Measurements from ENCODE around the gene AIG1. TPM values are rescaled to one million over a fixed set of nuclear protein-coding genes. Genes with fewer than 3 reads are reported as not detected.

The AIG1 gene
- total and polyA plus RNA-seq, 2 donors (not counting 1 experiment from before 2014, with no cell fraction given), result 40.6 to 42.2 TPM

DNA sequence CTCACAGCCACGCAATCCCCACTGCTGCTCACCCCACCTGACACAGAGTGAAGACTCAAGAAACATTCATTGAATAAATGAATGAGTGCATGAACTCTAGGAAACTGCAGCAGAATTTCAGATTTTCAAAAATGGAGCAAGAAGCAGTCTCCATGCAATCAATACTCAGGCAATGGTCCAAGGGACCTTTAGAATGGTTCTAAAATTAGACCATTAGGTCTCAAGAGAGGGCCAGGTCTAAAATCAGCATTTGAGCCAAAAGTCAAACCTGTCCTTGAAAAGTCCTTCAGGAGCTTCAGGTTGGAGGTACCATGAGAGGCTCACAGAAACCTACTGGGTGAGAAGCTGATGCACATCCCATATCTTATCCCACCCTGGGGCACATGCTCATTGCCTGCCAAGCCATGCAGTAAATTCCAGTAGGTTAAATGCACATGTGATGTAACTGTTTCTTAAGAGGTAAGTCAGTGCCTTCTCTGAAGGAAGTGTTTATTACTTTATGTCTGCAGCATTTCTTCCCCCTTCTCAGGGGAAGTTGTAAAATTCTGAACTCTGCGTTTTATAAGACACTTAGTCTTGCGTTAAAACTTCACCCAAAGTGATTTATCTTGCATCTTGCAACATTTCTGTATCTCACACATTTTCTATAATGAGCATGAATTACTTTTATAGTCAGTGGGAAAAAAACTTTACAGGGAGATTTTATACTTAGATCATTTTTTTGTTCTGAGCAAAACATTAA, 263.2 kb downstream of the AIG1 start:
- TF ChIP-seq, protein P1, sequence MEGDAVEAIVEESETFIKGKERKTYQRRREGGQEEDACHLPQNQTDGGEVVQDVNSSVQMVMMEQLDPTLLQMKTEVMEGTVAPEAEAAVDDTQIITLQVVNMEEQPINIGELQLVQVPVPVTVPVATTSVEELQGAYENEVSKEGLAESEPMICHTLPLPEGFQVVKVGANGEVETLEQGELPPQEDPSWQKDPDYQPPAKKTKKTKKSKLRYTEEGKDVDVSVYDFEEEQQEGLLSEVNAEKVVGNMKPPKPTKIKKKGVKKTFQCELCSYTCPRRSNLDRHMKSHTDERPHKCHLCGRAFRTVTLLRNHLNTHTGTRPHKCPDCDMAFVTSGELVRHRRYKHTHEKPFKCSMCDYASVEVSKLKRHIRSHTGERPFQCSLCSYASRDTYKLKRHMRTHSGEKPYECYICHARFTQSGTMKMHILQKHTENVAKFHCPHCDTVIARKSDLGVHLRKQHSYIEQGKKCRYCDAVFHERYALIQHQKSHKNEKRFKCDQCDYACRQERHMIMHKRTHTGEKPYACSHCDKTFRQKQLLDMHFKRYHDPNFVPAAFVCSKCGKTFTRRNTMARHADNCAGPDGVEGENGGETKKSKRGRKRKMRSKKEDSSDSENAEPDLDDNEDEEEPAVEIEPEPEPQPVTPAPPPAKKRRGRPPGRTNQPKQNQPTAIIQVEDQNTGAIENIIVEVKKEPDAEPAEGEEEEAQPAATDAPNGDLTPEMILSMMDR (conservative IDR thresholded peaks at IDR 0.05 in 1 of 2, IDR thresholded peaks at IDR 0.05 in 1 of 2; ENCODE audit: low read depth in 1 of 2, low read length in 2 of 2), result no peak
- no peak for TF ChIP-seq EZH2 (IDR thresholded peaks at IDR 0.05; ENCODE audit: low read length, missing control alignments)
- DNase-seq (ENCODE audit: low read depth in 2 of 2), result no peak
- no peak overlapping the region for H2AFZ ChIP-seq (ENCODE audit: low read length)

DNA sequence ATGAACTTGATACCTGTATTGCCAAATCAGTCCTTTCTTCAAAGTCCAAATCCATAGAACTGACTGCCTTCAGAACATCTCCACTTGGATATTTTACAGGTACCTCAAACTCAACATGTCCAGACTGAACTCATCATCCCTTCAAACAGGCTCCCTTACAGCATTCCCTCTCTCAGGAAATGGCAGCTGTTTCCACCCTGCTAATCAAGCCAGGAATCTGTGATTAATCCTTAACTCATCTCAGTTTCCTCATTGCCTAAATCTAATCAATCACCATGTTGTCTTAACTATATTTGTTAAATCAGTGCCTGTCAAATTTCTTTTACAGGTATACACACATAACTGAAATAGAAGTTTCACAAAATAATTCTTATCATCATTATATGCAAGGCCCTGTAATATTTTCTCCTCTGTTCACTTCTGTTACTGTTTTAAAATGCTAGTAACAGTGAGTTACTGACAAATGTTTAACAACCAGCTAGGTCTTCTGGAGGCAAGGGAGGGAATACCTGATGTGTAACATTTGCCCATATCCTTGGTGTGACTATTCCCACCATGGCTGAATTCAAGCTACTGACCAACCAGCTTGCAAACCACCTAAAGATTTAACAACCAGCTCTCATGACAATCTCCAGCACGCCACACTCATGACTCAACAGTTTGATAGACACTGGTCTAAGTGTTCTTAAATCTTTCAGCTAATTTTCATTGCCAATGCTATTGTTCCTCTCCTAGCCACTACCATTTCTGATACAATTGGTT, 264.9 kb downstream of the AIG1 start:
- no peaks in the 10 kb centered on the region for H3K36me3 ChIP-seq (ENCODE audit: control insufficient read depth, insufficient read depth, low read length)
- no peak overlapping the region for H3K9ac ChIP-seq (ENCODE audit: insufficient read depth, low read length)
- H3K9me3 ChIP-seq (ENCODE audit: control insufficient read depth, insufficient read depth, low read depth, low read length), result no peaks in the 10 kb centered on the region
- no peak overlapping the region for H3K4me3 ChIP-seq (replicated peaks in 1 of 4; ENCODE audit: control extremely low read depth in 1 of 4, insufficient read depth in 1 of 4, low read depth in 3 of 4, low read length in 4 of 4)
- no peaks in the 10 kb centered on the region for H3K27me3 ChIP-seq (ENCODE audit: control insufficient read depth, insufficient read depth, low read length)
- no peaks in the 10 kb centered on the region for H3K79me2 ChIP-seq (ENCODE audit: control insufficient read depth, insufficient read depth, low read length)
- no peak overlapping the region for H3K27ac ChIP-seq (ENCODE audit: insufficient read depth, low read length)
- no peaks in the 10 kb centered on the region for H4K20me1 ChIP-seq (ENCODE audit: control insufficient read depth, extremely low read depth, insufficient read depth, low read length)
- H3K4me2 ChIP-seq (ENCODE audit: extremely low read depth, insufficient read depth, low read length), result peak overlapping the region; percentile 35
- DNase-seq (ENCODE audit: low read depth in 2 of 2), result peak in 1 of 2 donors; percentile 74
- TF ChIP-seq, protein P1 (conservative IDR thresholded peaks at IDR 0.05 in 1 of 2, IDR thresholded peaks at IDR 0.05 in 1 of 2; ENCODE audit: low read depth in 1 of 2, low read length in 2 of 2), result no peak
- no peak for TF ChIP-seq EZH2 (IDR thresholded peaks at IDR 0.05; ENCODE audit: low read length, missing control alignments)
- no peak overlapping the region for H2AFZ ChIP-seq (ENCODE audit: low read length)
- peaks cover 7% of the 10 kb centered on the region for H3K4me1 ChIP-seq (ENCODE audit: control insufficient read depth, extremely low read depth, insufficient read depth, low read length)

More for the DNA sequence above, 263.2 kb downstream of the AIG1 start:
- no peak overlapping the region for H3K27ac ChIP-seq (ENCODE audit: insufficient read depth, low read length)
- no peaks in the 10 kb centered on the region for H3K27me3 ChIP-seq (ENCODE audit: control insufficient read depth, insufficient read depth, low read length)
- no peak overlapping the region for H3K9ac ChIP-seq (ENCODE audit: insufficient read depth, low read length)
- H3K4me3 ChIP-seq (replicated peaks in 1 of 4; ENCODE audit: control extremely low read depth in 1 of 4, insufficient read depth in 1 of 4, low read depth in 3 of 4, low read length in 4 of 4), result no peak overlapping the region
- no peak overlapping the region for H3K4me2 ChIP-seq (ENCODE audit: extremely low read depth, insufficient read depth, low read length)
- no peaks in the 10 kb centered on the region for H3K9me3 ChIP-seq (ENCODE audit: control insufficient read depth, insufficient read depth, low read depth, low read length)
- H3K36me3 ChIP-seq (ENCODE audit: control insufficient read depth, insufficient read depth, low read length), result no peaks in the 10 kb centered on the region
- no peaks in the 10 kb centered on the region for H4K20me1 ChIP-seq (ENCODE audit: control insufficient read depth, extremely low read depth, insufficient read depth, low read length)
- H3K79me2 ChIP-seq (ENCODE audit: control insufficient read depth, insufficient read depth, low read length), result no peaks in the 10 kb centered on the region
- H3K4me1 ChIP-seq (ENCODE audit: control insufficient read depth, extremely low read depth, insufficient read depth, low read length), result peaks cover 7% of the 10 kb centered on the region

DNA sequence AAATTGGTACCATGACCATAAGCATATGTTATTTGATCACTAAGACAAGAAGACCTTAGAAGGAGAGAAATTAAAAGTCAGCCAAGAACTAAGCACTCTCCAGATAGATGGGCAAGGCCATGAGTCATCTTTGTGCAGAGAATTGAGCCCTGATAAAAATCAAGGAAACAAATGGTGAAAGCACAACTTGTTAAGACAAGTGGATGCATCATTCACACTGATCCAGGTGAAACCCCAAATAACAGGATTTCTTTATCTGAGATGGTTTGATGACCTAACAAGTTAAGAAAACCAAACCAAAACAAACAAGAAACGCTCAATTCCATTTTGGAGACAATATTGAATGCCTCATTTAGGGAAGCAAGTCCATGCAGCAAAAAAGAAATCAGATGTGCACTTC, 268.2 kb downstream of the AIG1 start:
- Histone ChIP-seq H3K27ac (ENCODE audit: insufficient read depth, low read length) (no peak overlapping the region), H3K4me2 (ENCODE audit: extremely low read depth, insufficient read depth, low read length) (no peak overlapping the region), H3K4me1 (ENCODE audit: control insufficient read depth, extremely low read depth, insufficient read depth, low read length) (peaks cover 7% of the 10 kb centered on the region), H2AFZ (ENCODE audit: low read length) (no peak overlapping the region), H3K9ac (ENCODE audit: insufficient read depth, low read length) (no peak overlapping the region), H3K9me3 (ENCODE audit: control insufficient read depth, insufficient read depth, low read depth, low read length) (no peaks in the 10 kb centered on the region), H3K79me2 (ENCODE audit: control insufficient read depth, insufficient read depth, low read length) (no peaks in the 10 kb centered on the region), H3K36me3 (ENCODE audit: control insufficient read depth, insufficient read depth, low read length) (no peaks in the 10 kb centered on the region), H3K4me3 (replicated peaks in 1 of 4; ENCODE audit: control extremely low read depth in 1 of 4, insufficient read depth in 1 of 4, low read depth in 3 of 4, low read length in 4 of 4) (no peak overlapping the region), H4K20me1 (ENCODE audit: control insufficient read depth, extremely low read depth, insufficient read depth, low read length) (no peaks in the 10 kb centered on the region), H3K27me3 (ENCODE audit: control insufficient read depth, insufficient read depth, low read length) (no peaks in the 10 kb centered on the region)
- DNase-seq (ENCODE audit: low read depth in 2 of 2), result peak in 1 of 2 donors; percentile 69
- no peak for TF ChIP-seq EZH2 (IDR thresholded peaks at IDR 0.05; ENCODE audit: low read length, missing control alignments)
- TF ChIP-seq, protein P1 (conservative IDR thresholded peaks at IDR 0.05 in 1 of 2, IDR thresholded peaks at IDR 0.05 in 1 of 2; ENCODE audit: low read depth in 1 of 2, low read length in 2 of 2), result no peak
